Endothelial cell (in vitro differentiated cells): ENCODE data around the gene PPM1H. TPM values are rescaled to one million over a fixed set of nuclear protein-coding genes. Genes with fewer than 3 reads are reported as not detected.
A peak's percentile ranks its signal among the peaks of the same experiment; 100 is the strongest.

ENCODE experiments used
- DNase-seq: peaks from one replicate; pipeline ENCODE4 v3.0.0; 2021; ENCODE audit warnings: low spot score
- H3K27ac Mint-ChIP-seq: one replicate; pipeline ENCODE4 v1.8.0; 2021; ENCODE audit warnings: mixed read lengths, inconsistent platforms; ENCODE audit not compliant: unreplicated experiment
- H3K27me3 Mint-ChIP-seq: one replicate; pipeline ENCODE4 v1.8.0; 2021; ENCODE audit warnings: mild to moderate bottlenecking, moderate library complexity, mixed read lengths, inconsistent platforms; ENCODE audit not compliant: unreplicated experiment
- H3K36me3 Mint-ChIP-seq: one replicate; pipeline ENCODE4 v1.8.0; 2021; ENCODE audit warnings: mild to moderate bottlenecking, low read depth, mixed read lengths, inconsistent platforms; ENCODE audit not compliant: unreplicated experiment
- H3K4me1 Mint-ChIP-seq: one replicate; pipeline ENCODE4 v1.8.0; 2021; ENCODE audit warnings: mild to moderate bottlenecking, mixed read lengths, inconsistent platforms; ENCODE audit not compliant: unreplicated experiment
- H3K4me3 Mint-ChIP-seq: one replicate; pipeline ENCODE4 v1.8.0; 2021; ENCODE audit warnings: mild to moderate bottlenecking, mixed read lengths, inconsistent platforms; ENCODE audit not compliant: unreplicated experiment
- H3K9me3 Mint-ChIP-seq: one replicate; pipeline ENCODE4 v1.8.0; 2021; ENCODE audit warnings: mixed read lengths, inconsistent platforms; ENCODE audit not compliant: unreplicated experiment
- CTCF ChIP-seq: fragments of 200-600 bp; sonication (generic); IDR thresholded peaks from one replicate; pipeline ENCODE4 v1.5.0; 2021; ENCODE audit warnings: antibody characterized with exemption; ENCODE audit not compliant: unreplicated experiment
- total RNA-seq: library from RNA; stranded (reverse); fragmentation: NEBNext Ultra II Directional; extraction: Animal tissue kit (Norgen Biotek cat#: 25700); gene quantifications from one replicate; pipeline ENCODE4 v1.2.1, GENCODE V29; 2021; ENCODE audit not compliant: unreplicated experiment

Gene PPM1H
- total RNA-seq, 1 donor from 2014 or later: 71.8 TPM

GRCh38 chr12:62649412-62650138 is 285.4 kb downstream of the PPM1H start:
- DNase-seq: no peak
- peaks cover 37% of the 10 kb centered on the region for H3K36me3 Mint-ChIP-seq
- peaks cover 6% of the 10 kb centered on the region for H3K27me3 Mint-ChIP-seq
- H3K4me3 Mint-ChIP-seq: no peak overlapping the region
- no peak overlapping the region for H3K27ac Mint-ChIP-seq
- no peak for TF ChIP-seq CTCF
- H3K9me3 Mint-ChIP-seq: no peaks in the 10 kb centered on the region
- H3K4me1 Mint-ChIP-seq: peaks cover 31% of the 10 kb centered on the region

GRCh38 chr12:62647586-62647985 is 287.4 kb downstream of the PPM1H start:
- peaks cover 15% of the 10 kb centered on the region for H3K4me1 Mint-ChIP-seq
- H3K4me3 Mint-ChIP-seq: peak overlapping the region; percentile 49
- H3K27ac Mint-ChIP-seq: no peak overlapping the region
- no peak for TF ChIP-seq CTCF
- peaks cover 4% of the 10 kb centered on the region for H3K27me3 Mint-ChIP-seq
- no peak for DNase-seq
- H3K36me3 Mint-ChIP-seq: peaks cover 35% of the 10 kb centered on the region
- no peaks in the 10 kb centered on the region for H3K9me3 Mint-ChIP-seq

GRCh38 chr12:62646566-62646965 is 288.4 kb downstream of the PPM1H start:
- Mint-ChIP-seq H3K4me3 (no peak overlapping the region), H3K4me1 (peaks cover 10% of the 10 kb centered on the region), H3K27ac (no peak overlapping the region), H3K9me3 (no peaks in the 10 kb centered on the region), H3K27me3 (peaks cover 3% of the 10 kb centered on the region), H3K36me3 (peaks cover 31% of the 10 kb centered on the region)
- DNase-seq: no peak
- TF ChIP-seq CTCF: no peak

- Mint-ChIP-seq H3K27me3 (peaks cover 2% of the 10 kb centered on the region), H3K9me3 (no peaks in the 10 kb centered on the region), H3K27ac (no peak overlapping the region), H3K36me3 (peaks cover 25% of the 10 kb centered on the region), H3K4me3 (no peak overlapping the region), H3K4me1 (peaks cover 14% of the 10 kb centered on the region)
- DNase-seq: no peak
- no peak for TF ChIP-seq CTCF
These were observed 291.5 kb downstream of the PPM1H start for GRCh38 chr12:62643486-62643885.

- H3K4me1 Mint-ChIP-seq: peaks cover 11% of the 10 kb centered on the region
- H3K36me3 Mint-ChIP-seq: peaks cover 15% of the 10 kb centered on the region
- H3K27me3 Mint-ChIP-seq: peaks cover 2% of the 10 kb centered on the region
- H3K9me3 Mint-ChIP-seq: no peaks in the 10 kb centered on the region
- no peak overlapping the region for H3K27ac Mint-ChIP-seq
- H3K4me3 Mint-ChIP-seq: no peak overlapping the region
- no peak for DNase-seq
- TF ChIP-seq CTCF: no peak
These were observed 292.5 kb downstream of the PPM1H start for GRCh38 chr12:62642486-62642885.
